ENCODE data around the gene GRK5. TPM values are rescaled to one million over a fixed set of nuclear protein-coding genes. Genes with fewer than 3 reads are reported as not detected.

GRK5 gene
- total RNA-seq, 6 experiments from 2014 or later: 9.7 to 16.8 (median 15.9) TPM

- DNase-seq: no peak
- no peaks in the 10 kb centered on the region for H3K9me3 Mint-ChIP-seq
- TF ChIP-seq CTCF (IDR thresholded peaks at IDR 0.05): no peak
Observed at GRCh38 chr10:119265691-119266090, 58.3 kb downstream of the GRK5 start.

GRCh38 chr10:119267384-119267783 lies 60.0 kb downstream of the GRK5 start:
- no peaks in the 10 kb centered on the region for H3K9me3 Mint-ChIP-seq
- peaks cover 31% of the 10 kb centered on the region for H3K4me1 Mint-ChIP-seq (ENCODE audit: low read depth)
- no peak overlapping the region for H3K27ac Mint-ChIP-seq

More at GRCh38 chr10:119265691-119266090, 58.3 kb downstream of the GRK5 start:
- Mint-ChIP-seq H3K27ac (no peak overlapping the region), H3K4me1 (ENCODE audit: low read depth) (peaks cover 16% of the 10 kb centered on the region), H3K36me3 (ENCODE audit: low read depth) (0 out of 2 replicates have a peak, but pooled peaks cover 3% of the 10 kb centered on the region), H3K27me3 (ENCODE audit: insufficient read depth) (no peaks in the 10 kb centered on the region), H3K4me3 (no peak overlapping the region)

GRCh38 chr10:119268428-119268827 lies 61.1 kb downstream of the GRK5 start:
- H3K4me3 Mint-ChIP-seq: no peak overlapping the region
- no peak for TF ChIP-seq CTCF (IDR thresholded peaks at IDR 0.05)
- H3K9me3 Mint-ChIP-seq: no peaks in the 10 kb centered on the region
- no peak for DNase-seq
- H3K27me3 Mint-ChIP-seq (ENCODE audit: insufficient read depth): peaks cover 2% of the 10 kb centered on the region; the same call in 1 of the 2 replicates
- H3K27ac Mint-ChIP-seq: no peak overlapping the region
- H3K4me1 Mint-ChIP-seq (ENCODE audit: low read depth): peaks cover 31% of the 10 kb centered on the region
- H3K36me3 Mint-ChIP-seq (ENCODE audit: low read depth): no peaks in the 10 kb centered on the region

More at GRCh38 chr10:119267384-119267783, 60.0 kb downstream of the GRK5 start:
- DNase-seq: no peak
- peaks cover 2% of the 10 kb centered on the region; the same call in 1 of the 2 replicates for H3K27me3 Mint-ChIP-seq (ENCODE audit: insufficient read depth)
- H3K36me3 Mint-ChIP-seq (ENCODE audit: low read depth): no peaks in the 10 kb centered on the region
- H3K4me3 Mint-ChIP-seq: no peak overlapping the region
- TF ChIP-seq CTCF (IDR thresholded peaks at IDR 0.05): no peak

GRCh38 chr10:119268871-119269506 lies 61.6 kb downstream of the GRK5 start:
- DNase-seq: no peak
- H3K27ac Mint-ChIP-seq: no peak overlapping the region
- H3K4me3 Mint-ChIP-seq: no peak overlapping the region
- H3K9me3 Mint-ChIP-seq: no peaks in the 10 kb centered on the region
- peaks cover 31% of the 10 kb centered on the region for H3K4me1 Mint-ChIP-seq (ENCODE audit: low read depth)
- H3K27me3 Mint-ChIP-seq (ENCODE audit: insufficient read depth): peaks cover 4% of the 10 kb centered on the region
- TF ChIP-seq CTCF (IDR thresholded peaks at IDR 0.05): no peak
- no peaks in the 10 kb centered on the region for H3K36me3 Mint-ChIP-seq (ENCODE audit: low read depth)

GRCh38 chr10:119269737-119270136 lies 62.4 kb downstream of the GRK5 start:
- H3K9me3 Mint-ChIP-seq: no peaks in the 10 kb centered on the region
- no peaks in the 10 kb centered on the region for H3K36me3 Mint-ChIP-seq (ENCODE audit: low read depth)
- peaks cover 25% of the 10 kb centered on the region for H3K4me1 Mint-ChIP-seq (ENCODE audit: low read depth)
- TF ChIP-seq CTCF (IDR thresholded peaks at IDR 0.05): no peak
- no peak for DNase-seq
- no peak overlapping the region for H3K4me3 Mint-ChIP-seq
- no peak overlapping the region for H3K27ac Mint-ChIP-seq
- peaks cover 6% of the 10 kb centered on the region for H3K27me3 Mint-ChIP-seq (ENCODE audit: insufficient read depth)
